A673 (cell line): ENCODE data around the gene DPCD. TPM values are rescaled to one million over a fixed set of nuclear protein-coding genes. Genes with fewer than 3 reads are reported as not detected.

ENCODE experiments used
- BruUV-seq: library from RNA; stranded (reverse); fragments of 400-500 nt; replicated peaks from 2 replicates; lab custom pipeline; 2021; lab: Mats Ljungman, UMichigan
- CTCF ChIA-PET: fragments of 300-600 bp; sonication (Branson Sonifier 250); formaldehyde crosslinking; loops from one replicate; lab custom pipeline; 2022; ENCODE audit warnings: antibody characterized with exemption; lab: Charles Lee
- POLR2A ChIA-PET: fragments of 300-600 bp; sonication (Branson Sonifier 250); formaldehyde crosslinking; loops from one replicate; lab custom pipeline; 2022; ENCODE audit warnings: antibody characterized with exemption; ENCODE audit not compliant: low non-redundant PET; lab: Charles Lee
- DNase-seq: peaks from one replicate; pipeline ENCODE4 v3.0.0-alpha.2; 2015; ENCODE audit warnings: low spot score
- H3K27ac ChIP-seq: fragments of 200-600 bp; sonication (generic); 2 replicates; pipeline ENCODE4 v1.5.1; 2016; ENCODE audit warnings: mixed run types, low read depth, mild to moderate bottlenecking, mixed read lengths, antibody characterized with exemption, low read length; ENCODE audit not compliant: poor library complexity, severe bottlenecking
- H3K27me3 ChIP-seq: fragments of 200-600 bp; sonication (generic); replicated peaks from 2 replicates; pipeline ENCODE4 v1.6.1; 2017; ENCODE audit warnings: mixed run types, low read depth, mild to moderate bottlenecking, mixed read lengths, antibody characterized with exemption, low read length; ENCODE audit not compliant: insufficient read depth, poor library complexity
- H3K36me3 ChIP-seq: fragments of 200-600 bp; sonication (generic); 2 replicates; pipeline ENCODE4 v1.6.1; 2016; ENCODE audit warnings: mixed run types, mild to moderate bottlenecking, mixed read lengths, antibody characterized with exemption, low read length; ENCODE audit not compliant: insufficient read depth, poor library complexity, severe bottlenecking
- H3K4me1 ChIP-seq: fragments of 200-600 bp; sonication (generic); 2 replicates; pipeline ENCODE4 v1.6.1; 2017; ENCODE audit warnings: mixed run types, mild to moderate bottlenecking, mixed read lengths, antibody characterized with exemption, low read length; ENCODE audit not compliant: insufficient read depth, poor library complexity, severe bottlenecking
- H3K4me3 ChIP-seq: fragments of 200-600 bp; sonication (generic); 2 replicates; pipeline ENCODE4 v1.5.1; 2016; ENCODE audit warnings: low read depth, mixed run types, mild to moderate bottlenecking, mixed read lengths, low read length; ENCODE audit not compliant: poor library complexity, severe bottlenecking
- H3K9me3 ChIP-seq: fragments of 200-600 bp; sonication (generic); 2 replicates; pipeline ENCODE4 v1.6.1; 2016; ENCODE audit warnings: mixed run types, low read depth, mild to moderate bottlenecking, mixed read lengths, antibody characterized with exemption, low read length; ENCODE audit not compliant: poor library complexity, severe bottlenecking
- CTCF ChIP-seq: fragments of 300-800, 200-600 bp; sonication (generic); conservative IDR thresholded peaks from 2 replicates; pipeline ENCODE4 v1.5.1; 2017; ENCODE audit warnings: low read depth, mild to moderate bottlenecking, antibody characterized with exemption, low read length, moderate library complexity, mixed read lengths
- EZH2 ChIP-seq: fragments of 200-600 bp; sonication (generic); IDR thresholded peaks from 2 replicates; pipeline ENCODE4 v1.6.1; 2017; ENCODE audit warnings: borderline replicate concordance, low read depth, mild to moderate bottlenecking, mixed read lengths, antibody characterized with exemption, low read length; ENCODE audit not compliant: poor library complexity, severe bottlenecking
- intact Hi-C: fragments of 100-400 bp; cut with micrococcal nuclease; formaldehyde crosslinking; loops from one replicate; pipeline ENCODE4 v1.10.0; 2022; ENCODE audit not compliant: unreplicated experiment
- total RNA-seq: library from RNA; stranded (reverse); gene quantifications from 2 replicates; pipeline ENCODE4 v1.2.3, GENCODE V29; 2021

DPCD gene
- total RNA-seq, 1 experiment from 2014 or later, result 32.5 TPM

GRCh38 chr10:101569323-101569621, 18.8 kb upstream of the DPCD start:
- Histone ChIP-seq H3K4me1 (peaks cover 21% of the 10 kb centered on the region), H3K36me3 (no peaks in the 10 kb centered on the region), H3K4me3 (peak overlapping the region; percentile 58), H3K27ac (no peak overlapping the region), H3K9me3 (peaks cover 8% of the 10 kb centered on the region), H3K27me3 (peaks cover 6% of the 10 kb centered on the region)
- DNase-seq, result no peak
- BruUV-seq, result no TSS peak
- intact Hi-C loops, result no loop called here
- ChIA-PET POLR2A (no interaction called here), CTCF (interaction anchor here (1.0 to 1.7 kb wide), 4 partner anchors 8 to 355 kb away, joined by 3 to 21 read pairs (median 4); no protein-coding TSS in a partner anchor)
- no peak for TF ChIP-seq CTCF
- TF ChIP-seq EZH2, result no peak

GRCh38 chr10:101569622-101570427, 18.3 kb upstream of the DPCD start:
- DNase-seq, result peak; percentile 77
- ChIA-PET POLR2A (no interaction called here), CTCF (interaction anchor here (0.6 to 1.7 kb wide), 7 partner anchors 8 to 450 kb away, joined by 3 to 21 read pairs (median 5); no protein-coding TSS in a partner anchor)
- BruUV-seq, result no TSS peak
- TF ChIP-seq CTCF (peak; percentile 78), EZH2 (no peak)
- H3K27ac ChIP-seq, result no peak overlapping the region
- peaks cover 8% of the 10 kb centered on the region for H3K9me3 ChIP-seq
- H3K27me3 ChIP-seq, result peaks cover 6% of the 10 kb centered on the region
- intact Hi-C loops, result loop anchor here (1.0 to 5.0 kb wide), 4 partner anchors 268 to 408 kb away; no protein-coding TSS in a partner anchor
- peak overlapping the region; percentile 58 for H3K4me3 ChIP-seq
- no peaks in the 10 kb centered on the region for H3K36me3 ChIP-seq
- peaks cover 27% of the 10 kb centered on the region for H3K4me1 ChIP-seq

GRCh38 chr10:101570428-101571270, 17.5 kb upstream of the DPCD start:
- peaks cover 28% of the 10 kb centered on the region for H3K4me1 ChIP-seq
- no peak for DNase-seq
- intact Hi-C loops, result loop anchor here (1.0 to 5.0 kb wide), 4 partner anchors 268 to 408 kb away; no protein-coding TSS in a partner anchor
- no peak overlapping the region for H3K27ac ChIP-seq
- BruUV-seq, result no TSS peak
- TF ChIP-seq CTCF (no peak), EZH2 (no peak)
- peaks cover 8% of the 10 kb centered on the region for H3K9me3 ChIP-seq
- CTCF ChIA-PET, result interaction anchor here (0.6 to 1.7 kb wide), 8 partner anchors 43 to 451 kb away, joined by 3 to 21 read pairs (median 5); no protein-coding TSS in a partner anchor
- H3K36me3 ChIP-seq, result no peaks in the 10 kb centered on the region
- POLR2A ChIA-PET, result no interaction called here
- H3K27me3 ChIP-seq, result peaks cover 6% of the 10 kb centered on the region
- peak overlapping the region; percentile 58 for H3K4me3 ChIP-seq
